K562 (cell line): ENCODE measurements around the gene SMIM34. TPM values are rescaled to one million over a fixed set of nuclear protein-coding genes. Genes with fewer than 3 reads are reported as not detected.
"Not testable (repeated sequence)": the region's sequence is repeated elsewhere in the genome, so short reads cannot be mapped to it uniquely, and the experiment has no call there.

Source experiments
- ATAC-seq: fragments of 200-7000 bp; cut with Tn5 transposase; 3 replicates; pipeline ENCODE4 v1.9.1; 2020; ENCODE audit warnings: moderate library complexity
- BruUV-seq: library from RNA; stranded (reverse); fragments of 400-500 nt; replicated peaks from 2 replicates; lab custom pipeline; 2021; lab: Mats Ljungman, UMichigan
- CTCF ChIA-PET: fragments of 300-600 bp; formaldehyde crosslinking; extraction: SDS; loops from one replicate; lab custom pipeline; 2021; ENCODE audit warnings: low intra/inter-chr PET ratio; lab: Yijun Ruan, JAX
- POLR2A ChIA-PET: fragments of 300-600, 350-650 bp; sonication (Branson Sonifier 250); formaldehyde crosslinking; extraction: SDS; loops from one replicate; lab custom pipeline; 2021; ENCODE audit warnings: antibody characterized with exemption, inconsistent platforms; lab: Yijun Ruan, JAX
- DNase-seq, 4 experiments: peaks; one replicate each; pipeline versions ENCODE4 v3.0.0 to v3.0.0-alpha.2; 2011 to 2018; ENCODE audit warnings: low spot score in 3 of 4, mixed read lengths in 3 of 4; ENCODE audit errors: extremely low read depth in 1 of 4
- FAIRE-seq: peaks from 2 replicates; lab custom pipeline; 2011; peaks lifted over from hg19 to GRCh38; lab: Jason Lieb, UNC
- H2AFZ ChIP-seq: 2 replicates; pipeline ENCODE4 v1.6.0; 2011; ENCODE audit warnings: low read depth, low read length, control low read depth, inconsistent platforms
- H3K27ac ChIP-seq: fragments of 200-600 bp; 3 replicates; pipeline ENCODE4 v1.8.0; 2011; ENCODE audit warnings: low read depth, mild to moderate bottlenecking, control low read depth, inconsistent platforms, low read length, moderate library complexity, mixed read lengths; ENCODE audit errors: extremely low read depth
- H3K27me3 ChIP-seq, 2 experiments: fragments of 300-600 bp in 1 of 2; 2 replicates in 1 of 2; 3 replicates in 1 of 2; pipeline versions ENCODE4 v1.6.0 to v1.8.0; 2011; ENCODE audit warnings: inconsistent platforms in 2 of 2, low read length in 2 of 2, mild to moderate bottlenecking in 1 of 2, mixed read lengths in 1 of 2, moderate library complexity in 1 of 2; ENCODE audit not compliant: control insufficient read depth in 2 of 2, insufficient read depth in 2 of 2
- H3K36me3 ChIP-seq: fragments of 300-600 bp; 3 replicates; pipeline ENCODE4 v1.8.0; 2011; ENCODE audit warnings: mild to moderate bottlenecking, low read length, inconsistent platforms; ENCODE audit not compliant: control insufficient read depth, insufficient read depth
- H3K4me1 ChIP-seq, 2 experiments: fragments of 200-600 bp in 1 of 2; replicated peaks in 1 of 2; 2 replicates in 1 of 2; 3 replicates in 1 of 2; pipeline versions ENCODE4 v1.5.1 to v1.8.0; 2011; ENCODE audit warnings: inconsistent platforms in 2 of 2, low read length in 2 of 2, mild to moderate bottlenecking in 1 of 2, mixed read lengths in 1 of 2, moderate library complexity in 1 of 2; ENCODE audit not compliant: control insufficient read depth in 2 of 2, insufficient read depth in 2 of 2
- H3K4me2 ChIP-seq: 2 replicates; pipeline ENCODE4 v1.6.1; 2011; ENCODE audit warnings: low read length, control low read depth, inconsistent platforms, mixed read lengths; ENCODE audit not compliant: insufficient read depth
- H3K4me3 ChIP-seq: fragments of 200-600 bp; sonication (generic), shearing (Covaris generic); 2 replicates; pipeline ENCODE4 v1.5.1; 2016; ENCODE audit warnings: control low read depth, inconsistent platforms
- H3K79me2 ChIP-seq: fragments of 200-600 bp; 3 replicates; pipeline ENCODE4 v1.8.0; 2011; ENCODE audit warnings: low read length, inconsistent platforms; ENCODE audit not compliant: control insufficient read depth, insufficient read depth
- H3K9ac ChIP-seq, 2 experiments: 2 replicates each; pipeline versions ENCODE4 v1.6.0 to v1.6.1; 2011; ENCODE audit warnings: low read depth in 2 of 2, low read length in 2 of 2, control low read depth in 1 of 2, inconsistent platforms in 1 of 2, mild to moderate bottlenecking in 1 of 2, mixed read lengths in 1 of 2; ENCODE audit not compliant: insufficient read depth in 1 of 2
- H3K9me1 ChIP-seq: one replicate; pipeline ENCODE4 v1.6.0; 2011; ENCODE audit warnings: inconsistent platforms, mild to moderate bottlenecking, low read length, moderate library complexity; ENCODE audit not compliant: control insufficient read depth, insufficient read depth
- H3K9me3 ChIP-seq: replicated peaks from 2 replicates; pipeline ENCODE4 v1.5.1; 2011; ENCODE audit warnings: low read depth, low read length, inconsistent platforms; ENCODE audit not compliant: control insufficient read depth, insufficient read depth
- H4K20me1 ChIP-seq: replicated peaks from 2 replicates; pipeline ENCODE4 v1.6.1; 2011; ENCODE audit warnings: low read length, inconsistent platforms, mixed read lengths; ENCODE audit not compliant: control insufficient read depth, insufficient read depth
- WGBS: fragments of 100-300 bp; shearing (Covaris generic); methylation state at CpG from one replicate; pipeline ENCODE4 v1.1.6; 2016; ENCODE audit warnings: low coverage, mixed read lengths; ENCODE audit not compliant: insufficient coverage; ENCODE audit errors: missing lambda C conversion rate; 5-methylcytosine and 5-hydroxymethylcytosine counted together
- in situ Hi-C: fragments of 300-500 bp; cut with MboI; formaldehyde crosslinking; loops from 4 replicates; pipeline ENCODE4 v1.15.0; 2018; ENCODE audit warnings: inconsistent platforms, mixed read lengths
- intact Hi-C: fragments of 100-400 bp; cut with micrococcal nuclease; formaldehyde crosslinking; loops from 2 replicates; pipeline ENCODE4 v1.14.2; 2022
- polyA plus RNA-seq, 8 experiments: library from polyadenylated mRNA; depleted of rRNA in 4 of 8; stranded (reverse) in 5 of 8; unstranded in 3 of 8; fragments of >200 nt; fragmentation: Nextera tagmentation in 2 of 8; fragmentation: Illumina TruSeq in 1 of 8; extraction: Ambion mirVana in 2 of 8; extraction: Trizol in 1 of 8; gene quantifications; 2 replicates each; pipeline versions ENCODE4 v1.2.1 to v1.2.3, GENCODE V29; 2011 to 2014; ENCODE audit warnings: inconsistent platforms in 1 of 8, missing spikeins in 1 of 8
- total RNA-seq, 7 experiments: library from RNA; depleted of rRNA in 6 of 7; stranded (reverse); fragments of >200 nt in 6 of 7; fragmentation: Illumina TruSeq in 2 of 7; extraction: Trizol in 2 of 7; gene quantifications; 2 replicates each; pipeline versions ENCODE4 v1.2.1 to v1.2.3, GENCODE V29; 2011 to 2021; ENCODE audit warnings: low replicate concordance in 1 of 7

The SMIM34 gene
- total and polyA plus RNA-seq, 9 of the 15 experiments (the other 6 are each of a cell fraction or from before 2014, with no cell fraction given), result not detected

GRCh38 chr21:34405686-34406085, 18.1 kb downstream of the SMIM34 start:
- H3K4me3 ChIP-seq, H3K9ac ChIP-seq, H3K9me3 ChIP-seq, H3K27me3 ChIP-seq, FAIRE-seq, H4K20me1 ChIP-seq, ATAC-seq, DNase-seq, intact Hi-C loops, H3K4me1 ChIP-seq, CTCF ChIA-PET, H3K79me2 ChIP-seq, BruUV-seq, H3K4me2 ChIP-seq, H2AFZ ChIP-seq, H3K36me3 ChIP-seq, H3K9me1 ChIP-seq, H3K27ac ChIP-seq, POLR2A ChIA-PET, in situ Hi-C loops: not testable (repeated sequence)
- WGBS, result no CpG with 5 or more reads among the region's 2 CpGs

GRCh38 chr21:34404742-34405141, 19.0 kb downstream of the SMIM34 start:
- H3K4me1 ChIP-seq, in situ Hi-C loops, H3K79me2 ChIP-seq, H4K20me1 ChIP-seq, H3K4me2 ChIP-seq, H3K27me3 ChIP-seq, H3K36me3 ChIP-seq, H3K27ac ChIP-seq, intact Hi-C loops, H3K9me1 ChIP-seq, H3K4me3 ChIP-seq, BruUV-seq, DNase-seq, H3K9ac ChIP-seq, H2AFZ ChIP-seq, POLR2A ChIA-PET, CTCF ChIA-PET, H3K9me3 ChIP-seq: not testable (repeated sequence)
- FAIRE-seq, result peak; percentile 77
- ATAC-seq, result peak; percentile 79
- WGBS, result no CpG with 5 or more reads among the region's 5 CpGs

GRCh38 chr21:34400522-34400921, 23.2 kb downstream of the SMIM34 start:
- ATAC-seq, DNase-seq, H3K9ac ChIP-seq, H4K20me1 ChIP-seq, H3K9me1 ChIP-seq, intact Hi-C loops, in situ Hi-C loops, BruUV-seq, H3K36me3 ChIP-seq, FAIRE-seq, H3K9me3 ChIP-seq, H2AFZ ChIP-seq, H3K4me3 ChIP-seq, H3K27me3 ChIP-seq, H3K4me1 ChIP-seq, H3K79me2 ChIP-seq, H3K27ac ChIP-seq, H3K4me2 ChIP-seq, POLR2A ChIA-PET, CTCF ChIA-PET: not testable (repeated sequence)
- WGBS, result no CpG with 5 or more reads among the region's 5 CpGs

GRCh38 chr21:34383724-34384415, 39.9 kb downstream of the SMIM34 start:
- BruUV-seq, DNase-seq, H2AFZ ChIP-seq, intact Hi-C loops, H3K4me2 ChIP-seq, H3K9me1 ChIP-seq, H3K4me3 ChIP-seq, H4K20me1 ChIP-seq, H3K79me2 ChIP-seq, H3K9ac ChIP-seq, H3K9me3 ChIP-seq, H3K36me3 ChIP-seq, CTCF ChIA-PET, H3K27me3 ChIP-seq, POLR2A ChIA-PET, H3K4me1 ChIP-seq, H3K27ac ChIP-seq: not testable (repeated sequence)
- WGBS, result no CpG with 5 or more reads among the region's 14 CpGs
- in situ Hi-C loops, result loop anchor here (25.0 kb wide), 1 partner anchor 253 kb away; no protein-coding TSS in a partner anchor
- ATAC-seq, result peak; percentile 72
- peak; percentile 80 for FAIRE-seq
